Neural cell (in vitro differentiated cells): ENCODE results near the gene TSPO.

Source experiments
- EP300 ChIP-seq: fragments of 450-650 bp; conservative IDR thresholded peaks from 2 replicates; pipeline ENCODE4 v1.6.1; 2014; ENCODE audit warnings: antibody characterized with exemption, mild to moderate bottlenecking, moderate library complexity; ENCODE audit not compliant: poor library complexity, severe bottlenecking
- EZH2 ChIP-seq: fragments of 200-600, 300-800 bp; shearing (Covaris generic), sonication (generic); IDR thresholded peaks from 2 replicates; pipeline ENCODE4 v1.6.1; 2014; ENCODE audit warnings: antibody characterized with exemption, low read length, borderline replicate concordance, mild to moderate bottlenecking; ENCODE audit not compliant: insufficient read depth, poor library complexity, severe bottlenecking
- MXI1 ChIP-seq: fragments of 450-650 bp; conservative IDR thresholded peaks from 2 replicates; pipeline ENCODE4 v1.6.1; 2014; ENCODE audit warnings: antibody characterized with exemption, mild to moderate bottlenecking; ENCODE audit not compliant: poor library complexity, severe bottlenecking
- RAD21 ChIP-seq: fragments of 450-650 bp; conservative IDR thresholded peaks from 2 replicates; pipeline ENCODE4 v1.6.1; 2014; ENCODE audit warnings: antibody characterized with exemption, mild to moderate bottlenecking, moderate library complexity
- SMC3 ChIP-seq: fragments of 450-650 bp; conservative IDR thresholded peaks from 2 replicates; pipeline ENCODE4 v1.6.1; 2014; ENCODE audit warnings: antibody characterized with exemption, mild to moderate bottlenecking, moderate library complexity; ENCODE audit not compliant: poor library complexity
- TAF1 ChIP-seq: IDR thresholded peaks from 2 replicates; pipeline ENCODE4 v1.6.1; 2012; ENCODE audit warnings: low read depth
- TF ChIP-seq, protein P1 (sequence below): fragments of 450-650 bp; IDR thresholded peaks from 2 replicates; pipeline ENCODE4 v1.5.1; 2014; ENCODE audit warnings: antibody characterized with exemption, mild to moderate bottlenecking, moderate library complexity; ENCODE audit not compliant: poor library complexity, severe bottlenecking

- TF ChIP-seq, protein P1, sequence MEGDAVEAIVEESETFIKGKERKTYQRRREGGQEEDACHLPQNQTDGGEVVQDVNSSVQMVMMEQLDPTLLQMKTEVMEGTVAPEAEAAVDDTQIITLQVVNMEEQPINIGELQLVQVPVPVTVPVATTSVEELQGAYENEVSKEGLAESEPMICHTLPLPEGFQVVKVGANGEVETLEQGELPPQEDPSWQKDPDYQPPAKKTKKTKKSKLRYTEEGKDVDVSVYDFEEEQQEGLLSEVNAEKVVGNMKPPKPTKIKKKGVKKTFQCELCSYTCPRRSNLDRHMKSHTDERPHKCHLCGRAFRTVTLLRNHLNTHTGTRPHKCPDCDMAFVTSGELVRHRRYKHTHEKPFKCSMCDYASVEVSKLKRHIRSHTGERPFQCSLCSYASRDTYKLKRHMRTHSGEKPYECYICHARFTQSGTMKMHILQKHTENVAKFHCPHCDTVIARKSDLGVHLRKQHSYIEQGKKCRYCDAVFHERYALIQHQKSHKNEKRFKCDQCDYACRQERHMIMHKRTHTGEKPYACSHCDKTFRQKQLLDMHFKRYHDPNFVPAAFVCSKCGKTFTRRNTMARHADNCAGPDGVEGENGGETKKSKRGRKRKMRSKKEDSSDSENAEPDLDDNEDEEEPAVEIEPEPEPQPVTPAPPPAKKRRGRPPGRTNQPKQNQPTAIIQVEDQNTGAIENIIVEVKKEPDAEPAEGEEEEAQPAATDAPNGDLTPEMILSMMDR = no peak
- TF ChIP-seq MXI1 (no peak), TAF1 (no peak), EZH2 (no peak), SMC3 (no peak), EP300 (no peak), RAD21 (no peak)
These were observed 26.1 kb downstream of the TSPO start for GRCh38 chr22:43177479-43177878.
